Measurements from ENCODE around the gene NT5E.
"Not testable (repeated sequence)": the region's sequence is repeated elsewhere in the genome, so short reads cannot be mapped to it uniquely, and the experiment has no call there.

NT5E gene

DNA sequence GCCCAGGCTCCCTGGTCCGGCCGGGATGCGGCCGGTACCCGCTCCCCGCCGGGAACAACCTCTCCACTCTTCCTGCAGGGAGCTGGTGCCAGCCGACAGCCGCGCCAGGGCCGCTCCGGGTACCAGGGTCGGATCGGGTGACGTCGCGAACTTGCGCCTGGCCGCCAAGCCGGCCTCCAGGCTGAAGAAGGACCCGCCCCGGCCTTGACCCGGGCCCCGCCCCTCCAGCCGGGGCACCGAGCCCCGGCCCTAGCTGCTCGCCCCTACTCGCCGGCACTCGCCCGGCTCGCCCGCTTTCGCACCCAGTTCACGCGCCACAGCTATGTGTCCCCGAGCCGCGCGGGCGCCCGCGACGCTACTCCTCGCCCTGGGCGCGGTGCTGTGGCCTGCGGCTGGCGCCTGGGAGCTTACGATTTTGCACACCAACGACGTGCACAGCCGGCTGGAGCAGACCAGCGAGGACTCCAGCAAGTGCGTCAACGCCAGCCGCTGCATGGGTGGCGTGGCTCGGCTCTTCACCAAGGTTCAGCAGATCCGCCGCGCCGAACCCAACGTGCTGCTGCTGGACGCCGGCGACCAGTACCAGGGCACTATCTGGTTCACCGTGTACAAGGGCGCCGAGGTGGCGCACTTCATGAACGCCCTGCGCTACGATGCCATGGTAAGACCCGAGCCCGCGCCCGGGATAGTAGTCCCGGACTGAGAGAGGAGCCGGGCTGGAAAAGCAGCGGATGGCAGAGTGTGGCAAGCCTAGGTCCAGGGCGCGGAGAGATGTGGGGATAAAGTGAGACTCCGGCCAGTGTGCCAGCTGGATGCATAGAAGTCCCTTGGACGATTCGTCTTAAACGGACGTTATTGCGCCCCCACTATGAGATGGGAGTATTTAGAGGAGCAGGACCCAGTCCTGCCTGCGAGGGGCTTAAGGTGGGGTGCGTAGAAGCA, at the start of gene NT5E:
NT5E (plus strand) TSS at position 266 of the 942 bp plus-strand sequence; CDS start at position 323, 57 bp downstream.
- peak; percentile 29 for DNase-seq

DNA sequence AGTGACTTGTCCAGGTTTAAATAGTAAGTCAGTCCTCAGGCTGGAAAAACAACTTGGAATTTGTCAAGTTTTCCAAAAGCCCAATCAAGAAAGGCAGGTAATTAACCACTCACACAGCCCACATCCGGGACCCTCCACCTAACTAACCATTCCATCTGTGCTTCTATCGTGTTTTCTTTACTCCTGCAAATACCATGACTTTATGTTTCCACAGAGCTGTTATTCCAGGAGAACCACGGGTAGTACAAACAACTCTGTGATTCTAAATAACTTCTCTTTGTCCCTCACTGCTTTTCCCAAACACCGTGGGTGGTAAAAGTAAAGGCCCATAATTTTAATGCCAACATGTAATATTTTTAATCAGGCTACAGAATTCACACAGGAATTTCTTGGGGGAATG, 49.6 kb upstream of the NT5E start:
- no peak for DNase-seq

DNA sequence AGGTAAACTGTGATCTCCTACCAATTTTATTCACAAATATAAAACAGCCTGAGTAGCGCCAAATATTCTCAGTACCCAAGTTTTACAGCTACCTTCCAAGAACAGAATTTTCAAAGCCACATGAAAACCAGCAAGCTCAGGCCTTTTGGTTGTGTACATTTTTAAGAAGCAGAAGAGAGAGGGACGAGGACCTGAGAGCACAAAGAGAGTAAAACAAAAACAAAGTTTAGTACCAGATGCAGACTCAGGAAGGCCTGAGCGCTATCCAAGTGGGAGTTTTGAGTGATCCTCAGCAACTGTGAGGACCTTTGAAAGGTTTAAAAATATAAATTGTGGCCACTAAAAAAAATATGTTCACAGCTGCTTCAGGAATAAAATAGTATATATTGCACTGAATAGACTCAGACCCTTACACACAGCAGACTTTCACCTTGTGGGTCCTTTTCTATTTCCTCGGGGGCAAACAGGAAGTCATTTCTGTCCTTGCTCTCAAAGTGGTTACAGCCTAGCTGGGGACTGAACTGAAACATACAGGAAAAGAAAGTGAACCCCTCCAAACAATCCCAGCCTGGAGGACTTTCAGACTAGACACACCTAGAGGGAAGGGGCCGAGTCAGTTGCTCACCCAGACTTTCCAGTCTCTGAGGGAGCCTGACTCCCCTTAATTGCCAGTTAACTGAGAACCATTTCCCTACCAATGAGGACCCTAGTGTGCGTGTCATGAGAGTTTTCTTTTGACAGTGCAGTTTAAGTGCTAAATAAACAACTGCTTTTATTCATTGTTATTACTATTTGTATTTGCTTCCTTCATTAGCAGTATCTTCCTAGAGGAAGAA, 48.5 kb upstream of the NT5E start:
- DNase-seq = no peak

DNA sequence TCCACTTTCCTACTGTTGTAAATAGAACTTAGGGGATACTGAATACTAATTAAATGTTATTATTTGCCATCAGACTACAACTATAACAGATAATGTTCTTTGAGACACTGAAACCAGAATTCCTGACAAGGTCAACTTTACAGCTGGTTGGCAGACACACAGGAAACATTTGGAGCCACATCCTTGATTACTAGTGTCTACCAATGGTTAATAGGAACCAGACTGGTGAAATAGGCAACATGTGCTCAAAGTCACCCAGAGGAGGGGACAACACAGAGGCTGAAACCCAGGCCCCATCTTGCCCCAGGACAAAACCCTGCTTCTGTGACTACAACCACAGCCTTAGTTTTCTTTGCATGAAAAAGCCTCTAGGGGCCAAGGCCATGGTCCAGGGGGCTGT, 47.8 kb upstream of the NT5E start:
- DNase-seq = no peak

DNA sequence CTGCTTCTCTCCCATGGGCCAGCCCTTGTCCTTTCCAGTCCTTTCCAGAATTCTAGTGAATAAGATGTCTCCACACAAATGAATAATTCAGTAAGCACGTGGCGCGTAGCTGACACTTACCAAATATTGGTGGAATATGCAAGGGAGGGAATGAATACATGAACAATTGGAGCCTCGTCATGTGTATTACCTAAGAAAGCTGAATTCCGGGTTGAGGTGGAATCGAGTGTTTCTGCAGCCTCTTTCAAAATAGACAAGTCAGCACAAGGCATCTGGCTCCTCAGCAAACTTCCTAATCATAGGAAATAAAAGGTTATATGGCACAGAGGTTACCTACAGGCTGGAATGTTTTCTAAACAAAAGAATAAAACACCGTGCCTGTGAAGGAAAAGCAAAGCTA, 47.0 kb upstream of the NT5E start:
- DNase-seq = no peak

DNA sequence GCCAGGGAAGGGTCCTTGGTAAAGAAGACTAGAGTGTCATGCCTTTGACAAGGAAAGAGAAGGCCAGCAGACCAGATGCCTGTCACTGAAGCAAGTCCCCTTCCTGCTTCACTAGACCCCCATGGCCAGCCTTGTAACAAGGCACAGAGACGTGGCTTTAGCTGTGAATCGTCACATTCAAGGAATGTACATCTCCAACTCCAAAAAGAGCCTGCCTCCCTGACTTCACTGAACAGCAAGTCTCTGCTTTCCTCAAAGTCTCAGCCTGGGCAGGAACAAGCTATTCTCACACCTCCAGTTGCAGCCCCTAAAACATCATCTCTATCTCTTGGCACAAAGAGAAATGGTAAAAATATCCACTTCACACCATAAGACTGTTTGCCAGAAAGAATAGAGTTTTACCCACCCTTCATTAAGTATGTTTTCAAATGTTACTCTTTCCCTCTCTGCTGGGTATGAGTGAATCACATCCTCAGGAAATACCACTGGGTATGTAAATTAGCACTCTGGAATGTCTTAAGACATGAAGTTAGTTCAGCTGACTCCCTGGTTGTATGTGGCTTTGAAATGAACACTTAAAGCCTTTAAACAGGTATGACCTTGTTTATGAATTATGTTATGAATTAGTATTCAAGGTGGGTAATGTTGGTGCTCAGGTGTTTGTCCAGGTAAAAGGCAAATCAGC, 46.4 kb upstream of the NT5E start:
- peak; percentile 30 for DNase-seq

DNA sequence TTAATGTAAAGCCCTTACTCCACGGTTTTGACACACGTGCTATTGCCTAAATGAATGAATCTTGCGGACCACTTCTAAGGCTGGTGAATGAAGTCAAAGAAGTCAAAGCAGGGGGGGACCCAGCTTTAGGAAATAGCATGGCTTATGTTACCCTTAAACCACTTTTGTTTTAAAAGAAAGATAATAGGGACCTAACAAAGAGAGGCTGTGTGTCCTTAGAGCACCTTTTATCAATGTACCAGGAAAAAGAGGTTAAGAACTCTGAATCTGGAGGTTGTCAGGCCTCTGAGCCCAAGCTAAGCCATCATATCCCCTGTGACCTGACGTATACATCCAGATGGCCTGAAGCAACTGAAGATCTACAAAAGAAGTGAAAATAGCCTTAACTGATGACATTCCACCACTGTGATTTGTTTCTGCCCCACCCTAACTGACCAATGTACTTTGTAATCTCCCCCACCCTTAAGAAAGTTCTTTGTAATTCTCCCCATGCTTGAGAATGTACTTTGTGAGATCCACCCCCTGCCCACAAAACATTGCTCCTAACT, 45.8 kb upstream of the NT5E start:
- DNase-seq = not testable (repeated sequence)

DNA sequence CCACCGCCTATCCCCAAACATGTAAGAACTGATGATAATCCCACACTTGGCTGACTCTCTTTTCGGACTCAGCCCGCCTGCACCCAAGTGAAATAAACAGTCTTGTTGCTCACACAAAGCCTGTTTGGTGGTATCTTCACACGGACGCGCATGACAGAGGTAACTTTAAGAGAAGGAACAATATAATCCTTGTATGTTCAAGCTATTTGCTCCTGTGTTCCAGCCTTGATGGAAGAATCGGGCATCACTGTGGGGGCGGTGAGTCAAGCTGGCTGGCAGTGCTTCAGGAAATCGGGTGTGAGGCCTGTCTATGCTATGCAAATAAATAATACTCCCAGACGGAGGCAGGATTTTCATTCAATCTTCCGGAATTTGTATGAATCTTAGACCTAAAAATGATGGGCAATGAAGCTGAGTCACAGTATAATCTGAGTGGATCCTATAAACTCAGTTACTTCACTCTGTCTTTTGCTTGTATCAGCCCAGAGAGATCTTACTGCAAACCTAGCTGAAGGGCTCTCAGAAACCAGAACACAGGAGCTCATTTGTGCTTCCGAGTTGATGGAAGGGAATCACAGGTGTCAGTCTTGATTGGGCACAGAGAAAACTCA, 45.2 kb upstream of the NT5E start:
- DNase-seq = no peak

DNA sequence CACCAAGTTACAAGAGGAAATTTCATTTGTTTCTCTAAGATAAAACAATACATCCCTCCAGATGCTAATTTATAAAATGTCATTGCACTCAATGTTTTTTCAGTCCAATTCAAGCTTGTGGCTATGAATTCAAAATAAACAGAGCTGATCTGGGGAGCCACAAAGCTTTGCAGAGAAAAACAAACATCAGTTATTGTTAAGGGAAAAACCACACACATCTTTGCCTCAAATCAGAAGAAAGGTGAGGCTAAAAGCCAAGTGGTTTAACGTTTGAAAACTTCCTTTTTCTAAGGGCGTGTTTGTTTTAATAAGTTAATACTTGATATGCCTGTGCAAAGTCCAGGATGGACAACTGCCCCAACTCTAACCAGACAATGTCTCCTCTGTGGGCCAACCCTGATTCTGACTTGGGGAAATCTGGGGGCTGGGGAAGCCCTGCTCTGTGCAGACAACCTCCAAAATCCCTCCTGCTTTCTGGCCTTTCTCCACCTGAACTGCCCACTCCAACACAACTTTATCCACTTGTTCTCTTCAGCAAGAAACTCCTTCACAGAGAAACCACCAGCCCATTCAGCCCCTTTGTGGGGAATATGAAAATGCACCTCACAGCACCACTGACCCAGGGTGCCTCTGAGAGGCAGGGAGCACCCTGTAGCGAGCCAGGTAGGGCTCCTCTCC, 44.6 kb upstream of the NT5E start:
- DNase-seq = no peak

DNA sequence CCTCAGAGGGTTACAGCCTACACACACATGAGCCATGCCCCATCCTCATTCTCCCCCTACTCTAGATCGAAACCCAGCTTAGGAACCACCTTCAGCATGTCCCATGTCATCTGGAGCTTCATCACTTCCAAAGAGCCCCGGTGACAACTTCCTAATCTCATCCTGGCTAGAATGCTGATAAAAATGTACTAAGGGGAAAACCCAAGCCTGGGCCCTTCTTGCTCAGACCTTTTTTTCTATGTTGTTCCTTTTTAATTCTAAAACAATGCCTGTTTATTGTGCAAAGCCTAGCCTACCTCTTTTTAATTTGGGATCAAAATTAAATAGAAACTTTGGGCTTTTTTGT, 44.1 kb upstream of the NT5E start:
- DNase-seq = no peak

DNA sequence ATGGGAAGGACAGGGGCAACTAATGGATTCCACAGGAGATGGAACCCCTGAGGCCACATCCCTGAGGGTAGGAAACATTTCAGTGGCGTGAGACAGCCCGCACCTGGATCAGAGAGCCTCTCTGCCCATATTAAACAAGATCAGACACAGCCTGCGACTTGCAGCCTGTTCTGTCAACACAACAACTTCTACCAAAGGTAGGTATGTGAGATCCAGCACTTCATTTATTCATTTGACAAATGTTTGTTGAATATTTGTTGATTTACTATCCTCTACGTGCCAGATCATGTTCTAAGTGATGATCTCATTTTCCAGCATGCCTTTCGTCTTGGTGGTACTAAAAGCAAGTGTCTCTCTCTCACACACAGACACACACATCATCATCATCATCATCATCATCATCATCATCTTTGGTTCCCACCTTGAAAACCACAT, 43.2 kb upstream of the NT5E start:
- DNase-seq = no peak

DNA sequence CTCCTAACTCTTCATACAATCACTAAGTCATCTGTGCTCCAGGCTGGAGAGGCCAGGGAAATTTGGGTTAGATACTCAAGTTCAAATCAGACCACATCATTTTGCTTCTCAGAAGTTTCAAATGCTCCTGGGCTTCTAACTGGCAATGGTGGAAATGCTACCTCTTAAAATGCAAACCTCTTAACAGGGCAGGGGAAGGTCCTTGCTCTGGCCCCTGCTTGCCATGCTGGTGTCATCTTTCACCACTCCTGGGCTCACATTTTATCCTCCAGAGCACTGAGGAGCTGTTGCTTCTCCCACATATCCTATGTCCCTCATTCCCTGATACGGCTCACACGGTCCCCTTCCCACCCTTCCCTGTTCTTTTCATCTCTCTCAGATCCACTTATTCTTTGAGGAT, 41.8 kb upstream of the NT5E start:
- no peak for DNase-seq

DNA sequence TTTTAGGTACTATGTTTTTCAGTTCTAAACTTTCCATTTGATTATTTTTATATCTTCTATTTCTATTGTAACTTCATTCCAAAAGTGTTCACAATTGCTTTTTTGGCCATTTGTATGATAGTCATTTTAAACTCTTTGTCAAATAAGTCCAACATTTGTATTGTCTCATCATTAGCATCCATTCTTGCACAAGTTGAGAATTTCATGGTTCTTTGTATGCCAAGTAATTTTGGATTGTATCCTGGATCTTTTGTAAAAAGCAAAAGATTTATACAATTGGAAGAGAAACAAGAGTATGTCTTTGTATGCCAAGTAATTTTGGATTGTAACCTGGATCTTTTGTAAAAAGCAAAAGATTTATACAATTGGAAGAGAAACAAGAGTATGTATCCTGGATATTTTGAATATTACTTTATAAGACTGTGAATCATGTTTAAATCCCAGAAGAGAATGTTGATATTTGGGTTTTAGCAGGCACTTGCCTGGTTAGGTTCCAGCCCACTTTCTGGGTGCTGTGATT, 36.9 kb upstream of the NT5E start:
- DNase-seq = no peak

DNA sequence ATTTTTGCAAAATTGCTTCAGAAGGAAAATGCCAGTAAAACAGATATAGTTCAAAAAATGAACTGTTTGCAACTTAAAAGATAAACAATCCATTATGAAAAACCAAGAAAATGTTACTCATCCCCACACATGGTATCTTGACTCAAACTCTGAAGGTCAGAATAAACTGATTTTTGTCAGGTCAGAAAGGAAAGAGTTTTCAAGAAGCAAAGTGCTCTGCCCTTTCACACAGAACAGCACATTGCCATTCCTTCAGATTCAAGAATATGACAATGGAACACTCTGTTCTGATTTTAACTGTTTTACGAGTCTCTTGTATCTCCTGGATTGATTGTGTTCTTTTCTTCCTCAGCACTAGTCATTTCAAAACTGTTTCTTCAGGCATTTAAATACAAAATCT, 33.8 kb upstream of the NT5E start:
- no peak for DNase-seq

DNA sequence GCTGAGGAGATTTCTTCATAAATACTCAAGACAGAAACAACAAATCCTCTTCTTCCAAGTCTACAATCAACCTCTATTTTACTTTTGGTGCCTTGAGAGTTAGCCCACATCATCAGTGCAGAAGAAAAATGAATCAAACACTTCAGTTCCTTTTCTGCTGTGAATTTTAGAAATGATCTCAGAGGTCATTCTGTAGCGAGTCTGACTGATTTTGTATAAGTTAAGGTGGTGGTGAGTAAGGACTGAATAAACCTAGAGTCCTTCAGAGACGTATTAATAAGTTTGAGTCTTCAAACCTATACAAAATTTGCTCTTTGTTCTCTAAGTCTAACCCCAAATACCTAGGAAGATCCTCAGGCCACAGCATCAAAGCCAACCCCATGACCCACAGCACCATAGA, 33.1 kb upstream of the NT5E start:
- no peak for DNase-seq

DNA sequence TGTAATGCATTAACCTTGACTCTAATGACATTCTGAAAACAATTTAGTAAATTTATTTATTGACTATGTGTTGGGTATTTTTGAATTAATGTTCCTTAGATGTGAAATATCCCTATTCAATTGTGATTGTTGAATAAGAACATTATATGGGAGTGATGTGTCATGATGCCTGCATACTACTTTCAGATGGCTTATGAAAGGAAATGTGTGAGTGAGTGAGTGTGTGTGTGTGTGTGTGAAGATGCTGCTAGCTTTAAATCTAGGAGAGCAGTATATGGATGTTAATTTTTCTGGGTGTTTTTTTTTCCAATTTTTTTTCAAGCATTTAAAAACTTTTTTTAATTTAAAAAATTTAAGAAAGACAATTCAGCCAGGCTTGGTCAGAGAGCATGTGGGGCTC, 32.5 kb upstream of the NT5E start:
- DNase-seq = no peak

DNA sequence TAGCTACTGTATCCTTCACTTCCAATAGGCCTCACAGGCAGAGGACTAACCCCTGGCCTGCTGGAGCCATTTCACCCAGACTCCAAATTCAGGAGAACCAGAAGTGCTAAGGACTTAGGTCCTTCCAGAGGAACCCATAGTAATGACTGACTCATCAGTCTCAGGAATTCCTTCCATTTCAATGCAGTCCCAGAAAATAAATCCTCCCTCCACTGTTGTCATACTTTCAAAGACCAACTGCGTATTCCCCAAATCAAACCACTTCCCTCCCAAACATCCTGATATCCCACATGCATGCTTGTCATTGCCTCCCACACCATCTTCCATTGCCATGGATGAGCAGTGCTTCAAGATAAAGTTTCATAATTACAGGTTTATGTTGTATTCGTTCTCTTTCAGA, 31.8 kb upstream of the NT5E start:
- no peak for DNase-seq

DNA sequence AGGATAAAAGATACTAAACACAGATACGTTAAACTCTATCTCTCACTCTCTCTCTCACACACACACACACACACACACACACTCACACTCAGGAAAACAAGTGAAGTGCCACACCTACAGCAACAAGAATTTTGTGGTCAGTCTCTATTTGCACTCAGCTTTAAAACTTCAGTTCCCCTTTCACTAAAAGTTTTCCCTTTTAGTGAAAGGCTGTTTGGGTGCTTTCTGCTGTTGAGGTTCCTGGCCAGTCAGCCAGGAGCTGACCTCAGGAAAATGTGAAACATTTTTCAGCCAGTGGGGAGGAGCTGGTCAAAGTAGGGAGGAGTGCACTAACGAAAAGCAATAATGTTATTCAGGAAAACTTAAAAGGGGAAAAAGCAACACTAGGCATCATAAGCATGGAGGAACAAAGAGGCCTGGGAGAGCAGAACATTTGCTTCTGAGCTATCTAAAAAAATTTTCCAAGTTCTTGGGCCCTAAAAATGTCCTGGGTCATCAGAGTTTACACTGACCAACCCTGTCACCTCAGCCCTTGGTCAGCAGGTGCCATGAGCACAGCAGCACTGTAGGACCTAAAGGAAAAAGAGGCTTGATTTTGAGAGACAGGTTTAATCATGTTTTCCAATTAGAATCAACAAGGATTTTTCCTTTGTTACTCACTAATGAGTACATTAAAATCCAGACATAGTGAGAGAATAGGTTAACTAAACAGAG, 30.7 kb upstream of the NT5E start:
- peak; percentile 65 for DNase-seq

DNA sequence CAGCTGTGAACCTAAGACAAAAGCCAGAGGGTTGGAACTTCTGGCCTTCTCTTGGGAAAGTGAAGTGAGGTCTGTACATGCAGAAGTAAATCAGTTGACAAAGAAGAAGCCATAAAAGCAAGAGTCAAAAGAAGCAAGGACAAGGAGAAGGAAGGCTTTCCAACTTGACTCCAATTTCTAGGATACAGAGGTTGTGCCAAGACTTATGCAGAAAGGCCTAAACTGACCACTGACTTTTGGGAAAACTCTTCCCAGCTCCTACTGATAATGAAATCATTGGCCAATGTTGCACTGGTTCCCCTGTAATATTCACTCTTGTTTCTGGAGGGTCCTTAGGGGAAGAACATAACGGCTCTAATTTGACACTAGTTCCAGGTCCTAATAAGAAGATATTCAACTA, 29.3 kb upstream of the NT5E start:
- DNase-seq = no peak

DNA sequence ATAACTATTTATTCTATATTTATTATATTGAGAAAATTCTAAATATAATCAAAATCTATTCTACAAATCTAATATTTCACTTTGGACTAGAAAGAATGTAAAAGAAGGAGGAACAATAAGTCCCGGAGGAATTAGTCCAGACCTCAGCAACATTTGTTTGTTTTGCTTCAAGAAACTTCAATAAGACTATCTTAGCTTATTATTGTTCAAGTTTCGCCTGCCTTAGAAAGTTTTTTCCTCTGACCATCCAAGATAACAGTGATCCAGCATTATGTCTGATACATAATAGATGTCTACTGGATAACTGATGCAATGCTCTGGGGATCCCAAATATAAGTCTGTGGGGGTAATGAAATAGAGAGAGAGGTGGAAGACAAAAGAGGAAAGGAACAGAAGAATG, 28.7 kb upstream of the NT5E start:
- DNase-seq = no peak

DNA sequence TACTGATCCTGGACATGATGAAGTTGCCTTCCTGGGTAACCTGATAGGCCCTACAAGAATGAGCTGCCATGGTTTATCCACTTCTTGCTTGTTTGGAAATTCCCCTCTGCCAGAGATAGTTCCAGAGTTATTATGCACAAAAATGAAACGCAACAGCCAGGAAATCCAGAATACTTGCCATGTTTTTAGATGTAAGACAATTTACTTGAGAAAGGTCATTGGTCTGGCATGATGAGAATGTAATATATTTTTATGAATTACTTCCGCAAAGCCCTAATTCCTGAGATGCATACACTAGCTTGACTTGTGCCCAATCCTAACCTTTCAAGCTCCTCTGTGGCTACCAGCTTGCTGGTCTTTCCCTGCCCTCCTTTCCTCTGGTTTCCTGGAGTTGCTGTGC, 27.9 kb upstream of the NT5E start:
- no peak for DNase-seq

Data from MV-4-11 (cell line).